Panc1 (cell line): Measurements from ENCODE around the gene SEM1. TPM values are rescaled to one million over a fixed set of nuclear protein-coding genes. Genes with fewer than 3 reads are reported as not detected.

ENCODE experiments used
- ATAC-seq: fragments of 200-7000 bp; cut with Tn5 transposase; 2 replicates; pipeline ENCODE4 v1.9.1; 2020; ENCODE audit warnings: mild to moderate bottlenecking, moderate library complexity
- BruUV-seq: library from RNA; stranded (reverse); fragments of 400-500 nt; replicated peaks from 2 replicates; lab custom pipeline; 2021; lab: Mats Ljungman, UMichigan
- CTCF ChIA-PET: fragments of 300-600 bp; sonication (Branson Sonifier 250); formaldehyde crosslinking; loops from one replicate; lab custom pipeline; 2022; ENCODE audit warnings: antibody characterized with exemption; lab: Charles Lee
- POLR2A ChIA-PET: fragments of 300-600 bp; sonication (Branson Sonifier 250); formaldehyde crosslinking; loops from one replicate; lab custom pipeline; 2022; ENCODE audit warnings: antibody characterized with exemption; lab: Charles Lee
- DNase-seq: peaks from one replicate; pipeline ENCODE4 v3.0.0-alpha.2; 2010; ENCODE audit warnings: low read depth, low spot score
- H3K27ac ChIP-seq: 2 replicates; pipeline ENCODE4 v1.5.1; 2011; ENCODE audit warnings: mild to moderate bottlenecking, low read length, inconsistent platforms
- H3K27me3 ChIP-seq: fragments of 200-500 bp; sonication (Bioruptor generic); 2 replicates; pipeline ENCODE4 v1.6.0; 2014; ENCODE audit warnings: low read length, inconsistent platforms; ENCODE audit not compliant: control insufficient read depth, insufficient read depth
- H3K36me3 ChIP-seq: fragments of 200-500 bp; sonication (Bioruptor generic); 2 replicates; pipeline ENCODE4 v1.5.1; 2014; ENCODE audit warnings: inconsistent platforms, mild to moderate bottlenecking, low read length, moderate library complexity; ENCODE audit not compliant: control insufficient read depth, insufficient read depth
- H3K4me1 ChIP-seq: 2 replicates; pipeline ENCODE4 v1.5.1; 2011; ENCODE audit warnings: inconsistent platforms, mild to moderate bottlenecking, low read length, moderate library complexity; ENCODE audit not compliant: control insufficient read depth, insufficient read depth
- H3K4me3 ChIP-seq, 2 experiments: 2 replicates each; pipeline ENCODE4 v1.5.1; 2011 to 2012; ENCODE audit warnings: low read depth in 2 of 2, low read length in 2 of 2, mild to moderate bottlenecking in 2 of 2, inconsistent platforms in 1 of 2, moderate library complexity in 1 of 2
- H3K9me3 ChIP-seq: fragments of 200-500 bp; sonication (Bioruptor generic); 2 replicates; pipeline ENCODE4 v1.5.1; 2014; ENCODE audit warnings: low read depth, mild to moderate bottlenecking, inconsistent platforms, low read length, moderate library complexity; ENCODE audit not compliant: control insufficient read depth, insufficient read depth
- CTCF ChIP-seq: fragments of 450-650 bp; IDR thresholded peaks from 2 replicates; pipeline ENCODE4 v1.5.1; 2017; ENCODE audit warnings: mild to moderate bottlenecking
- POLR2AphosphoS5 ChIP-seq: IDR thresholded peaks from 2 replicates; pipeline ENCODE4 v1.6.1; 2012; ENCODE audit warnings: mild to moderate bottlenecking, low read depth, low read length, moderate library complexity
- REST ChIP-seq, 2 experiments: IDR thresholded peaks; 2 replicates each; pipeline ENCODE4 v1.6.1; 2011 to 2012; ENCODE audit warnings: low read depth in 2 of 2, control low read depth in 1 of 2, low read length in 1 of 2, mild to moderate bottlenecking in 1 of 2, moderate library complexity in 1 of 2; ENCODE audit not compliant: insufficient read depth in 1 of 2
- SIN3A ChIP-seq: IDR thresholded peaks from 2 replicates; pipeline ENCODE4 v1.6.1; 2012; ENCODE audit warnings: low read depth, mild to moderate bottlenecking, low read length, moderate library complexity, borderline replicate concordance; ENCODE audit not compliant: insufficient read depth
- TCF7L2 ChIP-seq: IDR thresholded peaks from 2 replicates; pipeline ENCODE4 v1.6.1; 2011; ENCODE audit warnings: mild to moderate bottlenecking, low read depth, low read length, inconsistent platforms
- in situ Hi-C: cut with HindIII; loops from 2 replicates; pipeline ENCODE4 v1.10.0; 2016; ENCODE audit warnings: low sequenced_read_pairs, low pct_unique_long_range_greater_than_20kb
- intact Hi-C: fragments of 100-400 bp; cut with micrococcal nuclease; formaldehyde crosslinking; loops from one replicate; pipeline ENCODE4 v1.10.0; 2022; ENCODE audit not compliant: unreplicated experiment
- total RNA-seq: library from RNA; stranded (reverse); gene quantifications from one replicate; pipeline ENCODE4 v1.2.1, GENCODE V29; 2021; ENCODE audit not compliant: unreplicated experiment

SEM1 gene
- total RNA-seq, 1 experiment from 2014 or later, result 67.8 TPM

GRCh38 chr7:96667026-96667425, 42.6 kb downstream of the SEM1 start:
- POLR2A ChIA-PET, result no interaction called here
- H3K27me3 ChIP-seq, result no peaks in the 10 kb centered on the region
- no peaks in the 10 kb centered on the region for H3K9me3 ChIP-seq
- TF ChIP-seq CTCF, result no peak
- TF ChIP-seq SIN3A, result no peak
- no peak for TF ChIP-seq POLR2AphosphoS5
- TF ChIP-seq REST (IDR thresholded peaks at IDR 0.05; ENCODE audit: insufficient read depth in 1 of 2, low read depth in 2 of 2, low read length in 1 of 2), result no peak
- TF ChIP-seq TCF7L2, result no peak
- no peaks in the 10 kb centered on the region for H3K36me3 ChIP-seq
- ATAC-seq, result no peak
- H3K27ac ChIP-seq, result no peak overlapping the region
- DNase-seq, result no peak
- CTCF ChIA-PET, result no interaction called here
- in situ Hi-C loops (no loop called here), intact Hi-C loops (no loop called here)
- H3K4me3 ChIP-seq, result no peak overlapping the region
- BruUV-seq, result no TSS peak
- H3K4me1 ChIP-seq, result no peaks in the 10 kb centered on the region

- ChIA-PET CTCF (no interaction called here), POLR2A (no interaction called here)
- Histone ChIP-seq H3K27me3 (no peaks in the 10 kb centered on the region), H3K36me3 (no peaks in the 10 kb centered on the region), H3K27ac (no peak overlapping the region), H3K9me3 (no peaks in the 10 kb centered on the region), H3K4me1 (no peaks in the 10 kb centered on the region), H3K4me3 (no peak overlapping the region)
- no peak for ATAC-seq
- no peak for TF ChIP-seq POLR2AphosphoS5
- in situ Hi-C loops (no loop called here), intact Hi-C loops (no loop called here)
- BruUV-seq, result no TSS peak
- no peak for DNase-seq
Measured at GRCh38 chr7:96665689-96666088, 44.0 kb downstream of the SEM1 start.

GRCh38 chr7:96664793-96665192, 44.9 kb downstream of the SEM1 start:
- Histone ChIP-seq H3K4me1 (no peaks in the 10 kb centered on the region), H3K36me3 (no peaks in the 10 kb centered on the region), H3K27me3 (no peaks in the 10 kb centered on the region), H3K9me3 (no peaks in the 10 kb centered on the region), H3K4me3 (no peak overlapping the region), H3K27ac (no peak overlapping the region)
- no TSS peak for BruUV-seq
- ATAC-seq, result no peak
- intact Hi-C loops (no loop called here), in situ Hi-C loops (no loop called here)
- DNase-seq, result no peak
- ChIA-PET POLR2A (no interaction called here), CTCF (no interaction called here)
- TF ChIP-seq REST (IDR thresholded peaks at IDR 0.05; ENCODE audit: insufficient read depth in 1 of 2, low read depth in 2 of 2, low read length in 1 of 2) (no peak), SIN3A (no peak), POLR2AphosphoS5 (no peak), CTCF (no peak), TCF7L2 (no peak)
